Measurements from ENCODE around the gene CEP85L. TPM values are rescaled to one million over a fixed set of nuclear protein-coding genes. Genes with fewer than 3 reads are reported as not detected.

Gene CEP85L
- total RNA-seq, 4 donors from 2014 or later: 12.6 to 16.2 (median 13.4) TPM

DNA sequence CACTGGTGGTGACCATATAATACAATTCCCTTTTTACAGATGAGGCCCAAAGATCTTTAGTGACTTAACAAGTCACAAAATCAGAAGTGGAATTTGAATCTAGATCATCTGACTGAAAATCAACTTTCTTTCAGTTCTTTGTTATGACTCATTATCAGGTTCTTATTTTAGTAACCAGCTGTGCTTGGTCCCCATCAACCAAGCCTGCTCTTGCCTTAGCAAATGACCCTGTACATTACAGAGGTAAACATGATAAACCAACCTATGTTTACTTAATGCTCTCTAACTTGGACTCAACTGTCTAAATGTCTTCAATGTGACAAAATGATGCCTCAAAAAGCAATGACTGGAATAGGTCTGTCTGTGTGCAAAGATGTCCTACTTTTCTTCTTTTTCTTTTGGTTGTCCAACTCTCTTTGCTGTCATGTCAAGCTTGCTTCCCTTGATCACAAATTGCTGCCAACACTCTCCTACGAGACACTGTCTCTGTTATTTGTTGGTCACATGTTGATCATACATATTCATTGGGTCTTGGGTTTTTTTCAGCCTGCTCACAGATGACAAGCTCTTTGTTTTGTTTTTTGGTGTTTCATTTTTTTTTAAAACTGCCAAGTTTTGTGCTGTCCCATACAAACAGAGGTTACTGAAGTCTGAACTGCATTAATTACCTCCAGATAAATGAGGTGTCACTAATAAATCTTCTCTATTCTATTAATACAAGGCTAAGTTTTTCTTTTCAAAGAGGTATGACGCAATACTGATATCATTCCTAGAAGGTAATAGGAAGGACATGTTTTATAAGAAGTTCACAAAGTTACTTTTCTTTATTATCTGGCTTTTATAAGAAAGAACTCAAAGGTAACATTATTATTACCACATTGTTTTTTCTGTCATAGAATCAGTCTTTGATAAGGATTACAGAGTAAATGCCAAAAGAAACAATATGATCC is 165.5 kb downstream of the CEP85L start:
- 89% methylated on average over 2 of the region's 2 CpGs for WGBS
- Histone ChIP-seq H3K36me3 (peaks cover 0 to 45% (median 21%) of the 10 kb centered on the region in 4 donors), H3K27ac (replicated peaks in 1 of 4) (no peak overlapping the region), H3K4me3 (no peak overlapping the region), H3K9me3 (peaks cover 0 to 16% (median 9%) of the 10 kb centered on the region in 4 donors), H3K27me3 (no peaks in the 10 kb centered on the region), H3K4me1 (no peaks in the 10 kb centered on the region)
- intact Hi-C loops (cut with DNase I): no loop called here
- no peak for TF ChIP-seq EP300 (IDR thresholded peaks at IDR 0.05)
- TF ChIP-seq POLR2A (IDR thresholded peaks at IDR 0.05; ENCODE audit: low read depth): no peak
- no peak for TF ChIP-seq CTCF (IDR thresholded peaks at IDR 0.05)
- TF ChIP-seq POLR2AphosphoS5 (IDR thresholded peaks at IDR 0.05): no peak
- no peak for DNase-seq (ENCODE audit: extremely low spot score)

- H3K4me1 ChIP-seq: peaks cover 0 to 8% (median 3%) of the 10 kb centered on the region in 4 donors
- H3K4me3 ChIP-seq: no peak overlapping the region
- H3K9me3 ChIP-seq: no peaks in the 10 kb centered on the region
- H3K27me3 ChIP-seq: no peaks in the 10 kb centered on the region
- H3K27ac ChIP-seq (replicated peaks in 1 of 4): no peak overlapping the region
- peaks cover 0 to 28% (median 9%) of the 10 kb centered on the region in 4 donors for H3K36me3 ChIP-seq
- no peak for TF ChIP-seq POLR2A (IDR thresholded peaks at IDR 0.05; ENCODE audit: low read depth)
- no peak for TF ChIP-seq CTCF (IDR thresholded peaks at IDR 0.05)
- TF ChIP-seq POLR2AphosphoS5 (IDR thresholded peaks at IDR 0.05): no peak
- TF ChIP-seq EP300 (IDR thresholded peaks at IDR 0.05): no peak
- 81% methylated on average over 3 of the region's 3 CpGs for WGBS
- no peak for DNase-seq (ENCODE audit: extremely low spot score)
- intact Hi-C loops (cut with DNase I): no loop called here
These were observed 174.8 kb downstream of the CEP85L start for GRCh38 chr6:118476551-118476950.

DNA sequence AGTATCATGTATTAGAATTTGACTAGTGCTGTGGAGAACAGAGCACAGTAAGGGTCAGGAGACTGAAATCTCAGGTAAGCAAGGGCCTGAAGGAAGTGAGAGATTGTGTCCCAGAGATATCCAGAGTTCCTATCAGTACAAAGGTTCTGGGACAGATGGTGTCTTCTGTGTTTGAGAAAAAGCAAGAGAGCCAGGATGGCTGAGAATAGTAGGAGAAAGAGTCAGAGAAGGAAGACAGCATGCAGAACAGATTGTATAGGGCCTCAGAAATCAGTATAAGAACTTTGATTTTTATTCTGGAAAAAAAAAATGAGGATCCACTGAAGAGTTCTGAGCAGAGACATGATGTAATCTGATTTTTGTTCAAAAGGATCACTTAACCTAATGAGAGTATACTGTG is 178.1 kb downstream of the CEP85L start:
- no peak overlapping the region for H3K27ac ChIP-seq (replicated peaks in 1 of 4)
- no peaks in the 10 kb centered on the region for H3K9me3 ChIP-seq
- TF ChIP-seq CTCF (IDR thresholded peaks at IDR 0.05) (no peak), POLR2A (IDR thresholded peaks at IDR 0.05; ENCODE audit: low read depth) (no peak)
- no peak overlapping the region for H3K4me3 ChIP-seq
- peaks cover 2 to 8% (median 6%) of the 10 kb centered on the region in 4 donors for H3K4me1 ChIP-seq
- H3K27me3 ChIP-seq: no peaks in the 10 kb centered on the region
- H3K36me3 ChIP-seq: peaks cover 0 to 14% (median 8%) of the 10 kb centered on the region in 4 donors
- intact Hi-C loops (cut with DNase I): no loop called here
- no peak for DNase-seq (ENCODE audit: extremely low spot score)

- no peak for DNase-seq (ENCODE audit: extremely low spot score)
- H3K9me3 ChIP-seq: no peaks in the 10 kb centered on the region
- intact Hi-C loops (cut with DNase I): no loop called here
- TF ChIP-seq EP300 (IDR thresholded peaks at IDR 0.05) (no peak), POLR2A (IDR thresholded peaks at IDR 0.05; ENCODE audit: low read depth) (no peak)
- 95% methylated on average over 4 of the region's 4 CpGs for WGBS
- H3K27me3 ChIP-seq: no peaks in the 10 kb centered on the region
- H3K4me1 ChIP-seq: peaks cover 0 to 6% (median 1%) of the 10 kb centered on the region in 4 donors
- no peak overlapping the region for H3K4me3 ChIP-seq
- H3K36me3 ChIP-seq: peaks cover 0 to 40% (median 20%) of the 10 kb centered on the region in 4 donors
- no peak overlapping the region for H3K27ac ChIP-seq (replicated peaks in 1 of 4)
These were observed 181.9 kb downstream of the CEP85L start for GRCh38 chr6:118469468-118469867.

GRCh38 chr6:118468682-118469465 is 182.5 kb downstream of the CEP85L start:
- intact Hi-C loops (cut with DNase I): no loop called here
- no peak for DNase-seq (ENCODE audit: extremely low spot score)
- Histone ChIP-seq H3K9me3 (no peaks in the 10 kb centered on the region), H3K4me1 (peaks cover 0 to 6% (median 1%) of the 10 kb centered on the region in 4 donors), H3K27me3 (no peaks in the 10 kb centered on the region), H3K36me3 (peaks cover 0 to 40% (median 20%) of the 10 kb centered on the region in 4 donors), H3K27ac (replicated peaks in 1 of 4) (no peak overlapping the region), H3K4me3 (no peak overlapping the region)
- TF ChIP-seq POLR2AphosphoS5 (IDR thresholded peaks at IDR 0.05): no peak
- no peak for TF ChIP-seq POLR2A (IDR thresholded peaks at IDR 0.05; ENCODE audit: low read depth)
- no peak for TF ChIP-seq EP300 (IDR thresholded peaks at IDR 0.05)
- TF ChIP-seq CTCF (IDR thresholded peaks at IDR 0.05): no peak
- WGBS: 38% methylated on average over 4 of the region's 4 CpGs
